Stimulated activated CD4-positive, alpha-beta T cell treated with anti-CD3 and anti-CD28 coated beads, TNF-alpha, amount 100 ng/mL, for 1 hour (primary cell): Measurements from ENCODE around the gene NDUFS1.
"Not testable (repeated sequence)": the region's sequence is repeated elsewhere in the genome, so short reads cannot be mapped to it uniquely, and the experiment has no call there.

Experiments
- DNase-seq, 3 donors: peaks; one replicate each; pipeline ENCODE4 v3.0.0-alpha.2; 2020; ENCODE audit warnings: low read depth in 3 of 3, low spot score in 1 of 3

NDUFS1 gene

GRCh38 chr2:206159346-206160124, at the start of gene NDUFS1, which contains the start of gene EEF1B2:
TSS of gene NDUFS1 (minus strand) at chr2:206159444. CDS start at chr2:206153678, 5,766 bp downstream.
TSS of gene EEF1B2 (plus strand) at chr2:206159895. CDS start at chr2:206159980, 85 bp downstream.
- DNase-seq: peak; percentile 89 to 91 (median 90)

GRCh38 chr2:206208900-206209299, 49.7 kb upstream of the NDUFS1 start:
- no peak for DNase-seq

- not testable (repeated sequence) for DNase-seq
Observed at GRCh38 chr2:206207316-206207715, 48.1 kb upstream of the NDUFS1 start.

GRCh38 chr2:206204710-206205109, 45.5 kb upstream of the NDUFS1 start:
- no peak for DNase-seq

- no peak for DNase-seq
Observed at GRCh38 chr2:206203331-206203730, 44.1 kb upstream of the NDUFS1 start.

GRCh38 chr2:206202446-206202845, 43.2 kb upstream of the NDUFS1 start:
- no peak for DNase-seq

- no peak for DNase-seq
Observed at GRCh38 chr2:206201075-206201848, 42.0 kb upstream of the NDUFS1 start.

GRCh38 chr2:206198677-206199076, 39.4 kb upstream of the NDUFS1 start:
- no peak for DNase-seq

GRCh38 chr2:206193671-206194357, 34.6 kb upstream of the NDUFS1 start:
- DNase-seq: no peak

- DNase-seq: no peak
Observed at GRCh38 chr2:206192157-206192556, 32.9 kb upstream of the NDUFS1 start.

- no peak for DNase-seq
Observed at GRCh38 chr2:206190689-206191088, 31.4 kb upstream of the NDUFS1 start.

- DNase-seq: no peak
Observed at GRCh38 chr2:206190111-206190510, 30.9 kb upstream of the NDUFS1 start.

GRCh38 chr2:206189691-206190090, 30.4 kb upstream of the NDUFS1 start:
- no peak for DNase-seq

- not testable (repeated sequence) for DNase-seq
Observed at GRCh38 chr2:206181526-206181925, 22.3 kb upstream of the NDUFS1 start.

- DNase-seq: no peak
Observed at GRCh38 chr2:206176901-206177300, 17.7 kb upstream of the NDUFS1 start.

GRCh38 chr2:206176121-206176520, 16.9 kb upstream of the NDUFS1 start:
- DNase-seq: no peak

GRCh38 chr2:206173147-206173546, 13.9 kb upstream of the NDUFS1 start:
- no peak for DNase-seq

- not testable (repeated sequence) for DNase-seq
Observed at GRCh38 chr2:206171624-206172397, 12.6 kb upstream of the NDUFS1 start.

GRCh38 chr2:206168230-206168629, 9.0 kb upstream of the NDUFS1 start:
- not testable (repeated sequence) for DNase-seq

- no peak for DNase-seq
Observed at GRCh38 chr2:206164261-206164862, 5.1 kb upstream of the NDUFS1 start.
